Measurements from ENCODE around the gene DIS3L2. TPM values are rescaled to one million over a fixed set of nuclear protein-coding genes. Genes with fewer than 3 reads are reported as not detected.

DIS3L2 gene
- total and polyA plus RNA-seq, 2 of the 8 experiments (the other 6 are each of a cell fraction or from before 2014, with no cell fraction given) = 11.5 to 21.6 TPM

GRCh38 chr2:232345251-232345650 is 383.7 kb downstream of the DIS3L2 start (continued):
- no peak for TF ChIP-seq CREB1 (IDR thresholded peaks at IDR 0.05)
- no peak for TF ChIP-seq JUN (IDR thresholded peaks at IDR 0.05; ENCODE audit: low read depth, low read length)
- no peak for TF ChIP-seq CTBP2 (IDR thresholded peaks at IDR 0.05; ENCODE audit: borderline replicate concordance, insufficient read depth, insufficient read length, low read length)
- TF ChIP-seq YY1 (IDR thresholded peaks at IDR 0.05; ENCODE audit: low read depth, low read length) = no peak
- TF ChIP-seq SAP30 (IDR thresholded peaks at IDR 0.05; ENCODE audit: insufficient read depth, insufficient replicate concordance, low read length) = no peak

Data from H1 (cell line).